ENCODE measurements around the gene TUBGCP2.

DNA sequence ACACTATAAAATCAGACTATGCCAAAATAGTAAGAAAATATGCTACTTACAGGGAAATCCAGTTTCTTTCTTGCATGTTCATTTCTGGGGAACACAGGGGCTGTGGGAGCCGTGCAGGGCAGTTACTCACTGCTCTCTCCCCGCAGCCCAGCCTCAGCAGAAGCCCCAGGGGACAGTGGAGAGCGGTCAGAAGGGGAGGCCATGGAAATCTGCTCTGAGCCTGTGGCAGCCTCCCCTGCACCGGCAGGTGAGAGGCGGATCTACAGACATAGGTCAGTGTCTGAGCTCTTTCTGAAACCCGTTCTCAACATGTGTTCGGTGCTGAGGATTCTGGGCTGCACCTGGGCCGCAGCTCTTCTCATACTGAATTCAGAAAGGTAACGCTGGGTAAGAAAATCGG is 2.9 kb upstream of the TUBGCP2 start:
- TF ChIP-seq, protein P1, sequence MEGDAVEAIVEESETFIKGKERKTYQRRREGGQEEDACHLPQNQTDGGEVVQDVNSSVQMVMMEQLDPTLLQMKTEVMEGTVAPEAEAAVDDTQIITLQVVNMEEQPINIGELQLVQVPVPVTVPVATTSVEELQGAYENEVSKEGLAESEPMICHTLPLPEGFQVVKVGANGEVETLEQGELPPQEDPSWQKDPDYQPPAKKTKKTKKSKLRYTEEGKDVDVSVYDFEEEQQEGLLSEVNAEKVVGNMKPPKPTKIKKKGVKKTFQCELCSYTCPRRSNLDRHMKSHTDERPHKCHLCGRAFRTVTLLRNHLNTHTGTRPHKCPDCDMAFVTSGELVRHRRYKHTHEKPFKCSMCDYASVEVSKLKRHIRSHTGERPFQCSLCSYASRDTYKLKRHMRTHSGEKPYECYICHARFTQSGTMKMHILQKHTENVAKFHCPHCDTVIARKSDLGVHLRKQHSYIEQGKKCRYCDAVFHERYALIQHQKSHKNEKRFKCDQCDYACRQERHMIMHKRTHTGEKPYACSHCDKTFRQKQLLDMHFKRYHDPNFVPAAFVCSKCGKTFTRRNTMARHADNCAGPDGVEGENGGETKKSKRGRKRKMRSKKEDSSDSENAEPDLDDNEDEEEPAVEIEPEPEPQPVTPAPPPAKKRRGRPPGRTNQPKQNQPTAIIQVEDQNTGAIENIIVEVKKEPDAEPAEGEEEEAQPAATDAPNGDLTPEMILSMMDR (conservative IDR thresholded peaks at IDR 0.05; ENCODE audit: low read depth, low read length) = no peak
- no peak for TF ChIP-seq EZH2 (IDR thresholded peaks at IDR 0.05; ENCODE audit: borderline replicate concordance, low read depth, low read length, poor library complexity, severe bottlenecking)

Measured in A673 (cell line).